Left lobe of liver (tissue), 2 donors: ENCODE results near the gene LEF1. TPM values are rescaled to one million over a fixed set of nuclear protein-coding genes. Genes with fewer than 3 reads are reported as not detected.

Experiments used
- ATAC-seq: fragments of 200-7000 bp; cut with Tn5 transposase; one replicate; pipeline ENCODE4 v1.9.1; 2020; ENCODE audit warnings: mild to moderate bottlenecking, moderate library complexity
- DNase-seq: peaks from one replicate; pipeline ENCODE4 v3.0.0-alpha.2; 2020; ENCODE audit warnings: low spot score
- total RNA-seq: library from RNA; stranded (reverse); gene quantifications from one replicate; pipeline ENCODE4 v1.2.1, GENCODE V29; 2021
- donor health status: DM: no; HTN: no; CAD: no; lungs with moderate emphysema.
- donor health status: DM: no; HTN: yes; CAD: no.

The LEF1 gene
- total RNA-seq, 1 donor from 2014 or later = 0.73 TPM

DNA sequence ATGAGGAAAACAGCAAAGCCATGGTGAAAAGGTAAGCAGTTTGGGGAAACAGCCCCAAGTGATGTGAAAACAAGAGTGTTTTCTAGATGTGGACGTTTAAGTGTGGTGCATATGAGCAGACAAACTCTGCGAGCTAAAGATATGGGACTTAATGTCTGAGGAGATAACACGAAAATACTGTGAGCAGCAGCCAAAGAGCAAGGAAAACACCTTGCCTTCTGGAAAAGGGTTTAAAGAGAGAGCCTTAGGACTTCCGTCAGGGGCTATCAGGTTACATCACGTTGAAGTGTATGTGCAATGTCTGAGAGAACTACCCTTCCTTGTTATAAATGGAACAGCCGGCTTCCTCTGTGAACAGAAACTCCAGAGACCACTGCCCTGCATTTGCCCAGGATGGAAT, 54.2 kb downstream of the LEF1 start:
- DNase-seq = no peak
- ATAC-seq = no peak

DNA sequence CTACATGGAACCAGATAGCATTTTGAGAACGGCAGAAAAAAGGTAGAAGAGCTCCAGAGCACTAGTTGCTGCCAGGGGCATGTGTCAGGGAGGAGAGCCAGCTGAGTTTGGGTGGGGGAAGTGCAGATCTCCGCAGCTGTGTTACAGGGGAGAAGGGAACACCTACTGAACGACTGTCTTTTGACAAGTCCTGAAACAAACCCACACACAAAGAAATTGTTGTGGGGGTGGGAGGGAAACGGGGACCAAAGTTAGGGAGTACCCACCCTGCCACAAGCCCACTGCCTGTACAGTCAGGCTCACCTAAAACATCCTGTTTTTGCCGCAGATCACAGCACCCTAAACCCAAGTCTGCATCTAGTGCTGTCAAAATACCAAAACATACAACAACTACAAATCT, 55.5 kb downstream of the LEF1 start:
- ATAC-seq (no peak), DNase-seq (no peak)

GRCh38 chr4:108111781-108112180, 57.0 kb downstream of the LEF1 start:
- ATAC-seq (no peak), DNase-seq (no peak)

DNA sequence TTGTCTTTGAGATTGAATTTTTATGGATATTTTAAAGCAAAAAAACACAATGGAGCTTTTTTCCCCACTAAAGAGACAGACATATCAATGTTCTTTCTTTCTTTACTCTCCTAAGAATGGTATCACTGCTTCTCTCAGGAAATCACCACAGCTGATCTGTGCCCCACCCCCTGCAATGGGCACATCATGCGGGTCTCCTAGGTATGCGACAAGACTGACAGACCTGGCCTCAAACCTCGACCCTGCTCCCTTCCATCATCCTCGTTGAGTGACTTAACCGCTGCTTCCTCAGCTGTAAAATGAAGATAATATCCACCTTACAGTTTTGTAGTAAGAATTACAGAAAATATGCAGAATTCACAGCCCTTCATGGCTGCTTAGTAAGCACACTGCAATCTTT, 58.3 kb downstream of the LEF1 start:
- DNase-seq (no peak), ATAC-seq (no peak)

DNA sequence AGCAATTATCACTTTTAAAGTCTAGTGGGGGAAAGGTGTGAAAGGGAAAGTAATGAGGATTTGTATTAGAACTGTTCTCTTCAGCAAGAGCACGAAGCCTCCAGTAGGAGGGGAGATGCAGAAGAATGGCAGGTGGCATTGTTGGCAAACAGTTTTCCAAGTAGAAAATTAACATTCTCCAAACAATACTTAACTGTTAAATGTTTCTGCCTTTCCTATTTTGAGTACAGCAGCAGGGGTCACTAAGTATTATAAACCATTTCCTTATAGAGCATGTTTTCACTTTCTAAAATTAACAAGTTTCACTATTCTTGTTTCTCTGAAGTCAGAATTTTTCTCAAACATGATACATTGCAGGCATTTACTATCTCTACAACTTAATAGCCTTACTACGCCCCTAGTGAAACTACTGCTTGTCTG, 58.7 kb downstream of the LEF1 start:
- ATAC-seq = no peak
- no peak for DNase-seq

- DNase-seq (no peak), ATAC-seq (no peak)
Measured at GRCh38 chr4:108109111-108109510, 59.6 kb downstream of the LEF1 start.

GRCh38 chr4:108107729-108108382, 60.9 kb downstream of the LEF1 start:
- DNase-seq (no peak), ATAC-seq (no peak)

- ATAC-seq = no peak
- DNase-seq = no peak
Measured at GRCh38 chr4:108107101-108107500, 61.6 kb downstream of the LEF1 start.

- ATAC-seq (no peak), DNase-seq (no peak)
Measured at GRCh38 chr4:108106186-108106585, 62.5 kb downstream of the LEF1 start.

GRCh38 chr4:108103099-108103862, 65.5 kb downstream of the LEF1 start:
- ATAC-seq = no peak
- DNase-seq = no peak

- ATAC-seq = no peak
Measured at GRCh38 chr4:108100827-108101226, 67.9 kb downstream of the LEF1 start.

GRCh38 chr4:108099838-108100237, 68.9 kb downstream of the LEF1 start:
- no peak for DNase-seq
- no peak for ATAC-seq

More at GRCh38 chr4:108100827-108101226, 67.9 kb downstream of the LEF1 start:
- no peak for DNase-seq

DNA sequence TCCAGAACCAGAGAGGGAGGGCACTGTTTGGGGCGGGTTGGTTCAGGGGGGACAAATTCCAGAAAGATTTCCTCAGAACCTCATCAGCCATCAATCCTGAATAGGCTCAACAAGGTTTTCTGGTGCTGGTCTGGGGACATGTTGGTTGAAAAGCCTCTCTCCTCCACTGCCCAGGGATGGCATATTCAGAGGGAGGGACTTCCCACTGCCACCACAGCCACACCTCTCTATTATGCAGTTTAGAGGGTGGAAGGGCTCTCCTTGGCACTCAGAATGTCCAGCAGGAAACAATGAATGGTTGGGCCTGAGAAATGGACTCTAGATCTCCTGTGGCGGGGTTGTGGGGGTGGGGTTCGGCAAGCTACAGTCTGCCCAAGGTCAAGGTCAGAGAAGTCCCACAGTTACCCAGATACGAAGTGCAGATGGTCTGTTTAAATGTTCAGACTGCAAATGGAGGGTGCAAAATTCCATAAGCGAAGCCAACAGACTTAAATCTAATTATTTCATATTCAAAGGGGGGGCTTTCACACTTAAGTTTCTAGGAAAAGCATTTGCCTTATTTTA, 70.7 kb downstream of the LEF1 start:
- DNase-seq (no peak), ATAC-seq (no peak)

DNA sequence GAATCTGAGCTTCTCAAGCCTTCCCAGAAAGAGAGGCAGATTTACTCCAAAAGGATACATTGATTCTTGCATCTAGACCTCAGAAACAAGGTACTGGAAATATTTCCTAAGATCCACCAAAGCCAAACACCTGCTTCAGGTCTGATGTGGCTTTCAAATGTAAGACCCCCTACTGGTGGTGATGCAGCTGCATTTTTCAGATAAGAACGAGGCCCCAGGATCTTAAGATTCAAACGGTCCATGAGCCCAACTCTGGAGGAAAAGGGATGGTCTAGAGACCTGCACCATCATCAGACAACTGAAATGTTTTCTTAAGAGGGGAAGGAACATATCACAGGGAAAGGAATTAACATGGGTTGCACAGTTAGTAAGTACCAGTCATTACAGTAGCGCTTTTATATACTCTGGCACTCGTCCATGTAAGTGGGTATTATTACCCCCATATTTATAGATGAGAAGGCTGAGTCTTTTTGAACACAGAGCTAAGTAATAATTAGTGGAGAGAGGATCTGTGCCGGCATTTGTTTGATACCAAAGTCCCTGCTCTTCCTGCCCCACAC, 73.7 kb downstream of the LEF1 start:
- ATAC-seq = no peak
- no peak for DNase-seq

- DNase-seq = no peak
- ATAC-seq = no peak
Measured at GRCh38 chr4:108094131-108094530, 74.6 kb downstream of the LEF1 start.

DNA sequence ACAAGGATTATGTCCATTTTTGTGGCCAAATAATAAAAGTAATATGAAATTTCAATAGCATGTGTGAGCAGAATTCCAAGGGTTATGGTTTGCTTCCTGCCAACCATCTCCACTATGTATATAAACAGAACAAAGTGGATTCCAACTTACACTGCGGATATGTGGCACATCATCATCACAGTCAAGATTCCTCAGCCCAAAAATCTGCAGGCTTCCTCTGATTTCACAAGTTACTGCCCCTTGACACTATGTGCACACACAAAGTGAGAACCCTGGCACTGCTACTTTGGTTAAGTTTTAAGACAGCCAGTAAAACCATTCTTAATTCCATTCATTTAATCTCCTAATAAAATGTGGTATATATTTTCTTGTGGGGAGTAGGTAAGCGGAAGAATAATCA, 76.4 kb downstream of the LEF1 start:
- ATAC-seq = no peak

DNA sequence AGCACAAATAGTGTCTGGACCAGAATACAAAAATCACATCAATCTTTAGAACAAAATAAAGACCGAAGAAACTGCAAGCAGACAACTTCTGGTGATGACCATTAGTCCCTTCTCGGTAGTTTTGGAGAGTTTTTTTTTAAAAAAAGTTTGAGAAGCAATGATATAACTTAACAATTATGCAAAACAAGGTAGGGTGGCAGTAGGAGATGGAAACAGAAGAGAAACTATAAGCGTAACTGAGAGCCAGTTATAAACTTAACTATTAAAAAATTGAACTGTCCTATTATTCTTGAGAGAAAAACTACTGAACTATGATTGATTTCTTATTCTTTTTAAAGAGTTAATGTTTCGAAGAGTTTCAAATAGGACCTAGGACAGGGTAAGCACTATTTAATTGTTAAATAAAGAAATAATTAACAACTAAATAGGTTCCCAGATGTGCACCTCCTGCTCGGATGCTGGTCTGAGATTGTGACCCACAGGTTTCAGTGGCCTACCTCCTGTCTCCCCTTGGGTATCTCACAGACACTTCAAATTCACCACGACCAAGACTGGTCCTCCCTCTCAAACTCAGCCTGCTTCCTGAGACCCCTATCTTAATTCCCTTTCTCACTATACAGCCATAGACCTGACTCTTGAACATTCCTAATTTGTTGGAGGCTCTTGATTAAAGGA, 81.3 kb downstream of the LEF1 start:
- ATAC-seq (no peak), DNase-seq (no peak)

More for the DNA sequence above, 76.4 kb downstream of the LEF1 start:
- no peak for DNase-seq

- ATAC-seq (no peak), DNase-seq (no peak)
Measured at GRCh38 chr4:108081256-108081655, 87.5 kb downstream of the LEF1 start.

DNA sequence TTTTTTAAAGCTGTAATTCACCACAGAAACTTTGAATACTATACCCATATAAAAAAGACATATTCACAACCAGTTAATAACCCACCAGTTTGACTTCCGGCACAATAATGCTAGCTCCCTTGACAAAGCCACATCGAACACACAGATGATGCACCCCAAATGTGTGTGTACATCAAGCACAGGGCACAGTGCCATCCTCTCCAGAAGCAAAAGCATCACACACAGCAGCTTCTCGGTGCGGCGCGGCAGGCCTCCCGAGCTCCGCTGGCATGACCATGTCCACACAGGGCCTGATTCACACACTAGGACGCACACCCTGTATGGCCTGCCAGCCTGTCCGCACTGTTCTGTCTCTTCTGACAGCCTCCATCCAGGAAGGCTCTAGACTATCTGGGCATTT, 88.0 kb downstream of the LEF1 start:
- ATAC-seq = no peak
- DNase-seq = no peak

DNA sequence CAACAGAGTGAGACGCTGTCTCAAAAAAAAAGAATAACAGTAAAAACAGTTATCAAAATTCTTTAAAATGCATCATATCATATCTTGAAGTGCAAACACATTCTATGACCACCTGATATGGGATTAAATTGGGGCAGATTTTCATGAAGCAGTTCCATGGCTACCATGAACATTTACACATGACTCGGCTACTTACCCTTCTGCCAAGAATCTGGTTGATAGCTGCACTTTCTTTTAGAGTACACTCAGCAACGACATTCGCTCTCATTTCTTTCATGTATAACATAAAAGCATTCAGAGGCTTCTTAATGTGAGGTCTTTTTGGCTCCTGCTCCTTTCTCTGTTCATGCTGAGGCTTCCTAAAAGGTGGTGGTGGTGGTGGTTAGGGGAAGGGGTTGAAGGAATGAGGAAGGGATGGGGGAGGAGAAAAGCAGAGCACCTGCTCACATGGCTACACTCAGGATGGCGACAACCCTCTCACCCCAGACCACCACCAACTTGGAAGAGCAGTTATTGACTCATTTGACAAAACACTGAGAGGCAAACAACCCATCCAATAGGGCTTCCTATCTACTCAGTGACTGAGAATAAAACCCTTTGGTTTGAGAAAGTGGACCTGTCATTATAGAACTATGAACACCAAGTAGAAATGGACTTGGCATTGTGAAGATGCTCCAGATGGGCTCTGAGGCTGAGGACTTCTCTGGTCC, 90.6 kb downstream of the LEF1 start:
- DNase-seq (no peak), ATAC-seq (no peak)

GRCh38 chr4:108072300-108072699, 96.4 kb downstream of the LEF1 start:
- DNase-seq (no peak), ATAC-seq (no peak)
